ENCODE data around the gene STX7. TPM values are rescaled to one million over a fixed set of nuclear protein-coding genes. Genes with fewer than 3 reads are reported as not detected.

STX7 gene
- polyA plus RNA-seq, 2 of the 4 experiments (the other 2 are of a cell fraction) = 19.2 to 29.5 TPM

DNA sequence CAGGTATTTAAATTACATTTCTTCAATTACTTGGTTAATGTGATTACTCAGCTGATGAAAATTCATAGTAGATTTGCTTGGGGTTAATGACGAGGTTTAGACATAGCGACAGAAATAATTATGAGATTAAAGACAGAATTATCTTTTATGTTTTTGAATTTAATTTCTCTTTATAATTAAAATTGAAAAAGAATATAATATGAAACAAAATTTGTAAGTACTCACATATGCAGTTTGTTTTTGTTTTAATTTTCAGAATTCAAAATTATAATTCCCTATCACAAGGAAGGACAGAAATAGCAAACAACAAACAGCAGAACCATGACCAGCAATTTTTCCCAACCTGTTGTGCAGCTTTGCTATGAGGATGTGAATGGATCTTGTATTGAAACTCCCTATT is 39.5 kb upstream of the STX7 start, which contains the start of gene TAAR8:
Gene TAAR8, plus strand, starts transcription at position 301 of the 400 bp plus-strand sequence. Its CDS starts 21 bp downstream, at position 322.
- WGBS (ENCODE audit: missing lambda C conversion rate) = 69% methylated on average over 2 of the region's 2 CpGs
- no peak within 1 kb of the TSS for H3K4me2 ChIP-seq
- no peaks in the 10 kb centered on the region for H3K4me1 ChIP-seq
- DNase-seq (ENCODE audit: low read depth in 1 of 2, low spot score in 1 of 2) (no peak), FAIRE-seq (no peak), ATAC-seq (no peak)
- H3K27ac ChIP-seq = no peak within 1 kb of the TSS
- no peak for TF ChIP-seq NPAS2 (CRISPR knock-in tag; IDR thresholded peaks at IDR 0.05; ENCODE audit: borderline replicate concordance)
- no peak for TF ChIP-seq CBX2 (IDR thresholded peaks at IDR 0.05; ENCODE audit: borderline replicate concordance, low read depth)
- no peak for TF ChIP-seq MAZ (IDR thresholded peaks at IDR 0.05; ENCODE audit: borderline replicate concordance, low read depth, low read length)
- TF ChIP-seq CEBPB (IDR thresholded peaks at IDR 0.05) = no peak
- TF ChIP-seq NFE2L2 (conservative IDR thresholded peaks at IDR 0.05; ENCODE audit: low read length) = no peak
- no peak for TF ChIP-seq ESRRA (IDR thresholded peaks at IDR 0.05; ENCODE audit: borderline replicate concordance, low read length)
- no peak for TF ChIP-seq FOXS1 (CRISPR knock-in tag; IDR thresholded peaks at IDR 0.05)
- no peak for TF ChIP-seq RFX5 (IDR thresholded peaks at IDR 0.05)
- TF ChIP-seq, protein P1, sequence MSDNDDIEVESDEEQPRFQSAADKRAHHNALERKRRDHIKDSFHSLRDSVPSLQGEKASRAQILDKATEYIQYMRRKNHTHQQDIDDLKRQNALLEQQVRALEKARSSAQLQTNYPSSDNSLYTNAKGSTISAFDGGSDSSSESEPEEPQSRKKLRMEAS (IDR thresholded peaks at IDR 0.05) = no peak
- TF ChIP-seq, protein P2, sequence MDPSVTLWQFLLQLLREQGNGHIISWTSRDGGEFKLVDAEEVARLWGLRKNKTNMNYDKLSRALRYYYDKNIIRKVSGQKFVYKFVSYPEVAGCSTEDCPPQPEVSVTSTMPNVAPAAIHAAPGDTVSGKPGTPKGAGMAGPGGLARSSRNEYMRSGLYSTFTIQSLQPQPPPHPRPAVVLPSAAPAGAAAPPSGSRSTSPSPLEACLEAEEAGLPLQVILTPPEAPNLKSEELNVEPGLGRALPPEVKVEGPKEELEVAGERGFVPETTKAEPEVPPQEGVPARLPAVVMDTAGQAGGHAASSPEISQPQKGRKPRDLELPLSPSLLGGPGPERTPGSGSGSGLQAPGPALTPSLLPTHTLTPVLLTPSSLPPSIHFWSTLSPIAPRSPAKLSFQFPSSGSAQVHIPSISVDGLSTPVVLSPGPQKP (IDR thresholded peaks at IDR 0.05; ENCODE audit: low read depth, low read length) = no peak
- H3K4me3 ChIP-seq = no peak within 1 kb of the TSS
- POLR2A ChIA-PET = no interaction called here
- H3K9me3 ChIP-seq = no peaks in the 10 kb centered on the region
- CTCF ChIA-PET = interaction anchor here (1.5 kb wide), 1 partner anchor 22 kb away, joined by 3 read pairs; no protein-coding TSS in a partner anchor

DNA sequence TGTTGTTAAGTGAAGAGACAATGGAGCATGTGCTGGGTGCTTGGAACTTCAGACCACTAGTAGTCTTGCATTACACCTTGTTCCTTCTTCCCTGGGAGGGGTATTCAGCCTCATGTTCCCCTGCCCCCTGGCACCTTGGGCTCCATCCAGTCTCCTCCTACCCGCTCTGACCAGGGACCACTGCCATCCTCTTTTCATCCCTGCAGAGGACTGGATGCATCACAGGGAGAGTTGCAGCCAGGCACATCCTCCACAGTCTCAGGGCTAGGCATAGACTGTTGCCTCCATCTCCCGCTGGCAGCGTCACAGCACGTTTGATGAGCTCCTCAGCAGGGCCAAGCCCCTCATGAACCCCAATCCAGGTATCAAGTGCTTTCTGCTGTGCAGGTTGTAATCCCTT is 38.3 kb upstream of the STX7 start:
- DNase-seq (ENCODE audit: low read depth in 1 of 2, low spot score in 1 of 2) (no peak), FAIRE-seq (no peak), ATAC-seq (no peak)
- POLR2A ChIA-PET = no interaction called here
- Histone ChIP-seq H3K27ac (no peak overlapping the region), H3K4me3 (no peak overlapping the region), H3K4me2 (no peak overlapping the region), H3K9me3 (no peaks in the 10 kb centered on the region), H3K4me1 (no peaks in the 10 kb centered on the region)
- CTCF ChIA-PET = no interaction called here
- WGBS (ENCODE audit: missing lambda C conversion rate) = 0% methylated on average over 1 of the region's 4 CpGs
- TF ChIP-seq ZSCAN20 (CRISPR knock-in tag; IDR thresholded peaks at IDR 0.05) = no peak
- TF ChIP-seq, protein P2 (IDR thresholded peaks at IDR 0.05; ENCODE audit: low read depth, low read length) = no peak
- TF ChIP-seq, protein P1 (IDR thresholded peaks at IDR 0.05) = no peak
- no peak for TF ChIP-seq NR3C1 (IDR thresholded peaks at IDR 0.05)
- TF ChIP-seq HOXA7 (CRISPR knock-in tag; IDR thresholded peaks at IDR 0.05) = no peak
- no peak for TF ChIP-seq NPAS2 (CRISPR knock-in tag; IDR thresholded peaks at IDR 0.05; ENCODE audit: borderline replicate concordance)
- TF ChIP-seq, protein P3, sequence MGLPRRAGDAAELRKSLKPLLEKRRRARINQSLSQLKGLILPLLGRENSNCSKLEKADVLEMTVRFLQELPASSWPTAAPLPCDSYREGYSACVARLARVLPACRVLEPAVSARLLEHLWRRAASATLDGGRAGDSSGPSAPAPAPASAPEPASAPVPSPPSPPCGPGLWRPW (IDR thresholded peaks at IDR 0.05) = no peak
- TF ChIP-seq MAZ (IDR thresholded peaks at IDR 0.05; ENCODE audit: borderline replicate concordance, low read depth, low read length) = no peak
- no peak for TF ChIP-seq MAFK (IDR thresholded peaks at IDR 0.05; ENCODE audit: partially characterized antibody)
- TF ChIP-seq HEYL (CRISPR knock-in tag; IDR thresholded peaks at IDR 0.05) = no peak
- TF ChIP-seq POLR2A (IDR thresholded peaks at IDR 0.05; ENCODE audit: low read length) = no peak
- TF ChIP-seq PHF8 (IDR thresholded peaks at IDR 0.05; ENCODE audit: borderline replicate concordance, low read depth) = no peak
- no peak for TF ChIP-seq FOSB (CRISPR knock-in tag; IDR thresholded peaks at IDR 0.05)

DNA sequence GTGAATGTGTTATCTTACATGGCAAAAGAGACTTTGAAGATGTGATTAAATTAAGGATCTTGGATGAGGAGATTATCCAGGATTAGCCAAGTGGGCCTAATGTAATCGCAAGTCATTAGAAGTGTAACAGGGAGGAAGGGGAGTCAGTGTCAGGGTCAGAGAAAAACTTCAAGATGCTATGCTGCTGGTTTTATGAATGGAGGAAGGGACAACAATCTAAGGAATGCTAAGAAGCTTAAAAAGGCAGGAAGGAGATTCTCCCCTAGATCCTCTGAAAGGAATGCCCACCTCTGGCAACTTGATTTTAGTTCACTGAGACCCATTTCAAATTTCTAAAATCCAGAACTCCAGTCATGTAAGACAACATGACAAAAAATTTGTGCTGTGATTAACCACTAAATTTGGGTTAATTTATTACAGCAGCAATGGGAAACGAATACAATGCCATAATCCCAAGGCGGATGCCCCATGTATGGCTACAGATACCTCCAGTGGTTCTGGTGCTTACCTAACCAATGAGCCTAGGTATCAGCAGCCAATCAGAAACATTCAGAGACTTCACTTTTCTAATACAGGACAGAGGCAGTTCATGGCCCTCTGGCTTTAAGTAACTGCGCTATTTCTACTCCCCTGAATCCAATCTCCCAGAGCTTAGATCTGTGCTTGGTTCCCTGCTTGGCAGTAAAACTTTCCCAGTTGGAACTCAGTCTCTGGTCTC is 36.0 kb upstream of the STX7 start:
- Histone ChIP-seq H3K4me1 (no peaks in the 10 kb centered on the region), H3K4me2 (no peak overlapping the region), H3K4me3 (no peak overlapping the region), H3K9me3 (no peaks in the 10 kb centered on the region), H3K27ac (no peak overlapping the region)
- ATAC-seq = no peak; a peak in 1 of 6 replicates
- DNase-seq (ENCODE audit: low read depth in 1 of 2, low spot score in 1 of 2) = no peak
- ChIA-PET POLR2A (no interaction called here), CTCF (no interaction called here)
- FAIRE-seq = no peak
- TF ChIP-seq GATA3 (IDR thresholded peaks at IDR 0.05; ENCODE audit: borderline replicate concordance) (no peak), PHF8 (IDR thresholded peaks at IDR 0.05; ENCODE audit: borderline replicate concordance, low read depth) (no peak), NR3C1 (IDR thresholded peaks at IDR 0.05) (no peak), POLR2A (IDR thresholded peaks at IDR 0.05; ENCODE audit: low read length) (no peak), SMC3 (IDR thresholded peaks at IDR 0.05) (no peak), POLR2AphosphoS2 (conservative IDR thresholded peaks at IDR 0.05; ENCODE audit: low read length) (no peak), HOXB13 (CRISPR knock-in tag; IDR thresholded peaks at IDR 0.05; ENCODE audit: low read depth) (no peak), RAD21 (conservative IDR thresholded peaks at IDR 0.05 in 1 of 2, IDR thresholded peaks at IDR 0.05 in 1 of 2) (no peak), HDAC2 (IDR thresholded peaks at IDR 0.05) (no peak)
- TF ChIP-seq, protein P4, sequence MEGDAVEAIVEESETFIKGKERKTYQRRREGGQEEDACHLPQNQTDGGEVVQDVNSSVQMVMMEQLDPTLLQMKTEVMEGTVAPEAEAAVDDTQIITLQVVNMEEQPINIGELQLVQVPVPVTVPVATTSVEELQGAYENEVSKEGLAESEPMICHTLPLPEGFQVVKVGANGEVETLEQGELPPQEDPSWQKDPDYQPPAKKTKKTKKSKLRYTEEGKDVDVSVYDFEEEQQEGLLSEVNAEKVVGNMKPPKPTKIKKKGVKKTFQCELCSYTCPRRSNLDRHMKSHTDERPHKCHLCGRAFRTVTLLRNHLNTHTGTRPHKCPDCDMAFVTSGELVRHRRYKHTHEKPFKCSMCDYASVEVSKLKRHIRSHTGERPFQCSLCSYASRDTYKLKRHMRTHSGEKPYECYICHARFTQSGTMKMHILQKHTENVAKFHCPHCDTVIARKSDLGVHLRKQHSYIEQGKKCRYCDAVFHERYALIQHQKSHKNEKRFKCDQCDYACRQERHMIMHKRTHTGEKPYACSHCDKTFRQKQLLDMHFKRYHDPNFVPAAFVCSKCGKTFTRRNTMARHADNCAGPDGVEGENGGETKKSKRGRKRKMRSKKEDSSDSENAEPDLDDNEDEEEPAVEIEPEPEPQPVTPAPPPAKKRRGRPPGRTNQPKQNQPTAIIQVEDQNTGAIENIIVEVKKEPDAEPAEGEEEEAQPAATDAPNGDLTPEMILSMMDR (IDR thresholded peaks at IDR 0.05) = no peak
- 67% methylated on average over 4 of the region's 4 CpGs for WGBS (ENCODE audit: missing lambda C conversion rate)

Measured in A549 (cell line).